GDM1 (cell line): Measurements from ENCODE around the gene CFAP57.

Source experiments
- DNase-seq: peaks from one replicate; lab custom pipeline; 2025; lab: John Stamatoyannopoulos, UW

The CFAP57 gene

DNA sequence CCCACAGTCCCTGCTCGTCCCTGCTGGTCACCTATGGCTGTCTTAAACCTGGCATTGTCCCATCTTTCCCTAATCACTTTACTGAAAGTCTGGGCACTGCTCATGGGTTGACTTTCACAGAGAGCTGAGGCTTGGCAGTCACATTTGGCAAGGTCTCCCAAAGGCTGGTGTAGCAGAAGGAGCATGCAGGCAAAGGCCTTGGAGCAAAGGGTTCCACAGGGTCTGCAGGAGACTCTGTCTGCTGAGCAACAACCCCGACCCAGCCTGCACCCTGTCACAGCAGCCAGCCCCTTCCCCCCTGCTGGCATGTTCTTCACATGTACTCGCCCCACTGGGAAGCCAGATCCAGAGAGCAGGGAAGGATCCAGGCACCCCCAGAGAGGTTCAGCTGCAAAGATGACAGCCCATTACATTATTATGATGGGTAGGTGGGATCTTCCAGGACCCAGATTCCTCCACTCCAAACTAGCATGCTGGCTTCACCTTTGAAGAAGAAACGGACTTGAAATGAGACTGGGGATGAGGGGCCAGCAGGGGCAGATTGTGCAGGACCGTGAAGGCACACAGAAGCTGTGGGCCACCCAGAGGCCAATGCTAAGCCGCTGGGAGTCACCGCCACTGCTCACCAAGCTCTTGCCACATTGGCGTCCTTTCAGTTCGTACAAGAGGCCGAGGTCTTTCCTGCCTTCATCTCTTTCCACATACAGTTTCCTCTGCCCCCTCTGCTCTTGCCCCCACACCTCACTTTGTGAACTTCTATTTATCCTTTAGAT is 83.5 kb downstream of the CFAP57 start:
- DNase-seq = no peak

DNA sequence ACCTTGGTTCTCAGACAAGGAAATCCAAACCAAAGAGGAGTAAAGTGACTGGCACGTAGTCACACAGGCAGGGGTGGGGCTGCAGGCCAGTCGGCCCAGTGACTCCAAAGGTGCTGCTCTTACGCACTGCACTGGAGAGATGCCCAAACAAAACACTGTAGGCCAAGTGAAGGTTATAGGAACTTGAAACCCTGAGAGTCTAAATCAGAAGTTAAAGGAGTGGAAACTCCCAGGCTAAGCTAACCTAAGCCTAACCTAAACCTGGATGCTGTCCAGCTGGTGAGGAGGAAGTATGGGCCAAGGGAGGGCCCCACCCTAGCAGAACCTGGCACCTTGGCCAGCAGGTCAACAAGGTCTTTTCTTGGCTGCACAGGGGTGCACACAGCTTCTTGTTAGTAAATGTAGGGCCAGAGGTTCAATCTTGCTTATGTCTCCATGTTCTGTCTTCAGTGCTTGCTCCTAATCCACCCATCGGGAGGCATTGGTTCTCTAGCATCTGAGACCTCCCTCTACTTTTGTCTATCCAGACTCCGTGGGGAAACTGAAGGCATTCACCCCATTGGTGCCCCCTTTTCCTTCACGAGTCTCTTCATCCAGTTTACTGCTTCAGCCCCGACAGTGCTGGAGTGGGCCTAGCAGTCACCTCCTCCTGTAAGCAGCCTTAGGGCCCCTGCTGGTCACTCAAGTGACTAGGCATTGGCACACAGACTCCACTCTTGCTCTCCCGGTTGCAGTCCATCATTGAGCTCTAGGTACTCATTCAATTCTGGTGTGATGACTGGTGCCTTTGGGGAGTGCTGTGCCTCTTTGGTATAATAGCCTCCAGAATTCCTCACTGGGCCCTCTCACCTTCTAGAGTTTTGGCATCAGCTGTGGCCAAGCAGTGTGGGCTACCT is 84.8 kb downstream of the CFAP57 start:
- no peak for DNase-seq

DNA sequence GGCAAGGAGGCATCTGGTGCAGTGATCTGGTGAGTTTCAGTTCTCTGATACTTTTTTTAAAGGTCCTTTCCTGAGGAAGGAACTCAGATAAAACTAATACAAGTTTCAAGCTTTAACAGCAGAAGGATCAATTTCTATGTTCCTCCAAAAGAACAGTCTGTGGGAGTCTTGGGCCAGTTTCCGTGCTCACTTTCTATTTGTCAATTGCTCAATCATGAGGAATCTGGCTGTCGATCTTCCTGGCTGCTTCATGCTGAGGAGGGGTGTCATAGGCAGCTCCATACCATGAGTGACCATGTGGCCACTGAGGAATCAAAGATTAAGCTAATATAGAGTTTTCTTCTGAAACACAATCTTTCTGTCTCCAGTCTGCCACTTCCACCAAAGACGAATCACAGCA is 86.2 kb downstream of the CFAP57 start:
- DNase-seq = no peak

DNA sequence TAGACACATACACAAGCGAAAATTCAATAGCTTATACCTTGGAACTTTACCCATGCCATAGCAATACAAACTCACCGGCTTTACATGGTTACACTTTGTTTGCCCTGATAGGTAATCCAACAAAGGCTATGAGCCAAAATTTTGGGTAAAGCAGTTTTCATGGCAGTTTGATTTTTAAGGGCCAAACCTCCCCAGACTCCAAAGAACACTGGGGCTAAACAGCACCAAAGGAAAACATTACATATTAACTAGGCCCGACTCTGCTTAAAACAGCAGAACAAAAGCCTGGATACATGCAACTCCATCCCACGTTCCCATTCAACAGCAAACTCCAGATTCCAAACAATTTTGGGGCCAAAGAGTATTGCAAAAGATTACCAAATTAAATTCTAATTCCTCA is 93.3 kb downstream of the CFAP57 start:
- DNase-seq = no peak

DNA sequence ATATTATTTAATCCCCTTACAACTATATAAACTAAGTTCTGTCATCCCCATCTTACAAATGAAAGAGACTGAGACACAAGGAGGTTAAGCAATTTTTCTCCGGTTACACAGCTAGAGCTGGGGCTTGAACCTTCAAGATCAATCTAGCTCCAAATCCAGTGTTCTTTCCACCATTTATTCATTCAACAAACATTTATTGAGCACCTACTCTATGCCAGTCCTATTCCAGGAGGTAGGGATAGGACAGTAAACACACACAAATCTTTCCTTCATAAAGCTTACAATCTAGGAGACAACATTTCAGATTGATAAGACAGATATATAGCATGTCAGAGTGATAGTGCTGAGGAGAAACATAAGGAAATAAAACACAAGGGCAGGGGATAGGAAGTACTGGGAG is 94.8 kb downstream of the CFAP57 start:
- no peak for DNase-seq

DNA sequence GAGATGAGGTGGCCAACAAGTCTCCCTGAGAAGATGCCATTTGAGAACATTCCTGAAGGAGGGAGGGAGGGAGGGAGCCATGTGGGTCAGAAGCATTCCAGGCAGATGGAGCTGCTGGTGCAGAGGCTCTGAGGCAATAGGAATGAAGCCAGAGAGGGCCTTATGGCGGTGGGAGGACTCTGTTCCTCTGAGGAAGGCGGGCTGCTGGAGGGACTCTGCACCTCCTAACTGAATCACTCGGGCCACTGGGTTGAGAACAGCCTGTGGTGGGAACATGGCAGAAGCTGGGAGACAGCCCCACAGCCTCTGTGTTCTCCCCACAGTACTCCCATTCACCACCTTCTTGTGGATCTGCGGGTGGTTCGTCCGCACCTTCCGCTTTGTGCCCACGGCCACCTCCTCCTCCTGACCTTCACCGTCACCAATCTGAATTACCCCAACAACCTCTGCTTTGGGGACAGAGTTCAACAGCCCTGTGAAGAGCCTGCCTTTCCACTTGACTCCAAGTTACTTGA is 95.2 kb downstream of the CFAP57 start:
- no peak for DNase-seq

DNA sequence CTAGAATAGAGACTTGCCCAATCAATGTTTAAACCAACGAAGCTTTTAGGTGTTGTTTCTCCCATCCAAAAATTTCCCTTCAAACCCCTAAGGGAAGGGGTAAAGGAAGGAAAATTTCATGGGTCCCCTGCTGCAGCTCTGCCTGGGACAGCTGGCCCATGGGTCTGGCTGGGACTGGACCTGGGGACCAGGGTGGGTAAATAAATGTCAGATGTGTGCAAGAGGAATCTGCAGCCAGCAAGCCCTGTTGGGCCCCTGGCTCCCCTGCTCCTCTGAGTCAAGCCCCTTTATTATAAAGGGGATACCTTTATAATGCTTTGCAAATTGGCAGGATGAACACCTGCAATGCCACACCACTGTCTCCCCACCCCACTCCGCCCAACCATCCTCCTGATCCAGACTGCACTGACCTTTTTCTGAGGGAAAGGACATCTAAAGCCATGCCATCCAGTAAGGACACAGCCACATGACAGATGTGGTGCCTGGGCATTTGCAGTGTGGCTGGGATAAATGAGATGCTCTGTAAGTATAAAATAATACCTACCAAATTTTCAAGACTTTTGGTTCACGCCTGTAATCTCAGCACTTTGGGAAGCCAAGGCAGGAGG is 95.8 kb downstream of the CFAP57 start:
- DNase-seq = no peak

DNA sequence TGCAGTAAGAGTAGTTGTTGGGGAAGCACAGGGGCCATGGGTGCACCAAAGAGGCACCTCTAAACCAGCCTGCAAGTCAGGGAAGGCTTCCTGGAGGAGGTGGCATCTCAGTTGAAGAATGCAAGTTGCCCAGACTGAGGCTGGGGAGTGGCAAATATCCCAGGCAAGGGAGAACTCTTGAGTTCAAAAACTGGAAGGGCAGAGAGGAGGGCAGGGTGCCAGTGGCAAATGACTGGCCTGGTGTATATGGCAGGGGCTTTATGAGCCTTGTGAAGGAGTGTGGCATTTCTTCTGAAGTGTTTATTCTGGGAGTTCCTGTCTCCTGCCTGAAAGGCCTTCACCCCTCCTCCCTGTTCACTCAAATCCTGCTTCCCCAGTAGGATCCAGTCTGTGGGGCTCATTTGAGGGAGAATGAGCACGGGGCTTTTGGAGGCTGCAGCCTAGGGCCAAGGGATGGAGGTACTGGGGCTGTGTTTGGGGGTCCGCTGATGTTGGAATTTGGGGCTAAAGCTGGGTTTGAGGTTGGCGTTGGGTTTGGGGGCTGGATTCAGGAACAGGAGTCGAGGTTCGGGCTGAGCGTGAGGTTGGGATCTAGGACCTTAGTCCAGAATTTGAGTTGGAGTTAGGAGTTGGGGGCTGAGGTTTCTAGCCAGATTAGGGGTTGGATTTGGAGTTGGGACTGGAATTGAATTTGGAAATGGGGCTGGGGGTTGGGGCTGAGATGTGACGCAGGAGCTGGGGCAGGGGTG is 97.7 kb downstream of the CFAP57 start, which contains the start of gene TMEM125:
Gene TMEM125, plus strand, starts transcription at position 357 of the 749 bp plus-strand sequence. CDS start 2,740 bp downstream, outside the sequence.
- no peak for DNase-seq

DNA sequence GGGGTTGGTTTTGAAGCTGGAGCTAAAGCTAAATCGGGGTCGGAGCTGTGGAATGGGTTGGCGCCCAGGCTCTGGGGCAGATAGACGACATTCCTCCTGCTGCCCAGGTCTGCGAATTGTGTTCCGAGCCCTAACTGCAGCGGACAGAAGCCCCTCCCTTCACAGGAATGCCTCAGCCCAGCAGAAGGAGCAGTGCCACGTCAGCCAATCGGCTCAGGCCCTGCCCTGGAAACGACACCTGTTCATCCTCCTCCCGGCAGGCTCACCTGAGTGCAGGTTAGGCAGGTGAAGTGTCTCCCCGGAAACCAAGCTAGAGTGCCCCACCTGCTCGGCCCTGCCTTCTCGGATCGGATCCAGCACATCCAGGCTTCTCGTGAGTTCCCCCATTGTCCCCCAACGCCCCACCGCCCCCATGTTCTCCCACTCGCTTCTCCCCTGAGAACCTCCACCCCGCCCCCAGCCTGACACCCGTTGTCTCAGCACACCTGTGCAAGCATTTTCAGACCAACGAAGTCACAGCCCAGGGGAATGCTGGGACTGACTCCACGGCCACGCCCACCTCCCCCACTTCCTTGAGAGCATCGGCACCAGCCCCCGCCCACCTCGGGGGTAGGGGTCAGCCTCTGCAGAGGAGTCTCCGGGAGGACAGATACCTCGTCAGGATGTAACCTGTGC is 98.4 kb downstream of the CFAP57 start:
- DNase-seq = no peak

DNA sequence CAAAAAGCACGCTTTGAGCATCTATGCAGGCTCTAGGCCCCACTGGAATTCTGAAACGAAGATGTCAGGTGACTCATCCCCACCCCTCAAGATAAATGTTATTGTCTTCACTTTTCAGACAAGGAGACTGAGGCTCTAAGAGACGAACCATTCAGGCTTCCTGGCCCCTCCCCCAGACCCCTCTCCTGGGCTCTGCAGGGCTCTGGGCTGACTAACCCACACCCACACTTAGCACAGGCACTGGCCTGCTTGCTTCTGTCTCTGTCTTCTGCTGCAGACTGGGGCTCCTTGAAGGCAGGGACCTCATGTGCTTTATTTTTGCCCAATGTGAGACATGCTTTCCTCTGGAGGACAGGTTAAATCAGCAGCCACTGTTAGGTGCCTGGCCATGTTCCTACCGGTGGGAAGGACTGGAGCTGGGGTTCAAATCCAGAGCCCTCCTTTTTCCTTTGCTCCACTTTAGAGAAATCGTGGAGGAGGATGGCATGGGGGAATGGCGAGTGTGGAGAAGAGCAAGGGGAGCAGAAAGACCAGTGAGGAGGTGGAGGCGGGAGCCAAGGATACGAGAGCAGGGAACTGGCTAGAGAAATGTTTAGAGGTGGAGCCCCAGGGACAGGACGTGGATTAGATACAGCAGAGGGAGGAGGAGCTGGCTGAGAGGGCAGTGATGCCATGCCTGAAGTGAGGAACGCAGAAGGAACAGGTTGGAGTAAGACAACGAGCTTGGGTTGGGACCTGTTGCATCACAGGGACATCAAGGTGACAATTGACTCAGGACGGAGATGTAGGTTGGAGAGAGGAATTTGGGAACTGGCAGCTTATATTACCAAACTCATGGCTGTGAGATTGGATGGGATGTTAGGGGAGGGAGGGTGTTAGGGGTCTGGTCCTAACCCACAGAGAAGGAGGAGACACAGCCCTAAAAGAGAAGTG is 99.3 kb downstream of the CFAP57 start:
- no peak for DNase-seq

DNA sequence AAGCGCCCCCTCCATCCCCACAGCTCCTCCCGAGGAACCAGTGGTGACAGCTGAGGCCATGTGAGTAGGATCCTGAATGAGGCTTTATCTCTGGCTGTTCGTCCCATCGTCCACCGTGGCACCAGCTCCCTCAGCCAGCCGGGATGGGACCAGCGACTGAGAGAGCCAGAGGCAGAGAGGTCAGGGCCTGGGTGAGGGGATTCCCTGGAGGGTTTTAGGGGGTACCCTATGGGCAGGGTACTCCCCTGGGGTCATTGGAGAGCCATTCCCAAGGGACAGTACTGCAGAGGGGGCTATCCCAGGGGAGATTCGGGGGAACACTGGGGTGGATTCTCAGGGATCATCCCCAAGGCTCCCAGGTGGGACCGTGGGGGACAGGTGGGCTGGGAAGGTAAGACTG is 100.0 kb downstream of the CFAP57 start:
- DNase-seq = no peak

DNA sequence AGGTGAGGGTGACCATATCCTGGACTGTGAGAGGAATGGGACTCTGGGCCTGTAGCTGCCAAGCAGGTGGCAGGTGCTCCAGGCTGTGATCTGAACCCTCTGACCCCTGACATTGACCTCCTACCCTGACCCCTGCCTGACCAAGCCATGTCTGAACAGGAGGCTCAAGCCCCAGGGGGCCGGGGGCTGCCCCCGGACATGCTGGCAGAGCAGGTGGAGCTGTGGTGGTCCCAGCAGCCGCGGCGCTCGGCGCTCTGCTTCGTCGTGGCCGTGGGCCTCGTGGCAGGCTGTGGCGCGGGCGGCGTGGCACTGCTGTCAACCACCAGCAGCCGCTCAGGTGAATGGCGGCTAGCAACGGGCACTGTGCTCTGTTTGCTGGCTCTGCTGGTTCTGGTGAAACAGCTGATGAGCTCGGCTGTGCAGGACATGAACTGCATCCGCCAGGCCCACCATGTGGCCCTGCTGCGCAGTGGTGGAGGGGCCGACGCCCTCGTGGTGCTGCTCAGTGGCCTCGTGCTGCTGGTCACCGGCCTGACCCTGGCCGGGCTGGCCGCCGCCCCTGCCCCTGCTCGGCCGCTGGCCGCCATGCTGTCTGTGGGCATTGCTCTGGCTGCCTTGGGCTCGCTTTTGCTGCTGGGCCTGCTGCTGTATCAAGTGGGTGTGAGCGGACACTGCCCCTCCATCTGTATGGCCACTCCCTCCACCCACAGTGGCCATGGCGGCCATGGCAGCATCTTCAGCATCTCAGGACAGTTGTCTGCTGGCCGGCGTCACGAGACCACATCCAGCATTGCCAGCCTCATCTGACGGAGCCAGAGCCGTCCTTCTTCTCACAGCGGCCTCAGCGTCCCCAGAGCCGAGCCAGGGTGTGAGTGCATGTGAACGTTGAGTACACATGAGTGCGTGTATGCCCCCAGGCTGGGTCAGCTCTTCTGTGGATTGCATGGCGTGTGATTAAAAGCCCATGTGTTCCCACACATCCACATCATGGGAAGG is 100.7 kb downstream of the CFAP57 start:
- DNase-seq = no peak

DNA sequence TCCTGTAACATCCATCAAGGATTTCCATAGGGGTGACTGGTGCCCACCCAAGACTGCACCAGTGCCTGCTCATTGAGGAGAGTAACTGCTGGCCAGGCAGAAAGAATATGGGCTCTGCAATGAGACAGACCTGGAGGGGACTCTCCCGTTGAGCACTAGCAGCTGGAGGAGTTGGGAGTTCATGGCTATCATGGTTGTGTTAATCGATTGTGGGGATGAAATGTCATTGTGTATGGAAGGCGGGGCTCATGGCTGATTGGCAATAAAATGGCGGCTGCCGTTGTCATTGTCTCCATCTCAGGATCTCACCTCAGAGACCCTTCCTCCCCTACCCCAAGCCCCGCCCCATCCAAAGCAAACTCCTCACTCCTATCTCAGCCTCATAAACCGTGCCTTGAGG is 101.6 kb downstream of the CFAP57 start:
- DNase-seq = no peak

DNA sequence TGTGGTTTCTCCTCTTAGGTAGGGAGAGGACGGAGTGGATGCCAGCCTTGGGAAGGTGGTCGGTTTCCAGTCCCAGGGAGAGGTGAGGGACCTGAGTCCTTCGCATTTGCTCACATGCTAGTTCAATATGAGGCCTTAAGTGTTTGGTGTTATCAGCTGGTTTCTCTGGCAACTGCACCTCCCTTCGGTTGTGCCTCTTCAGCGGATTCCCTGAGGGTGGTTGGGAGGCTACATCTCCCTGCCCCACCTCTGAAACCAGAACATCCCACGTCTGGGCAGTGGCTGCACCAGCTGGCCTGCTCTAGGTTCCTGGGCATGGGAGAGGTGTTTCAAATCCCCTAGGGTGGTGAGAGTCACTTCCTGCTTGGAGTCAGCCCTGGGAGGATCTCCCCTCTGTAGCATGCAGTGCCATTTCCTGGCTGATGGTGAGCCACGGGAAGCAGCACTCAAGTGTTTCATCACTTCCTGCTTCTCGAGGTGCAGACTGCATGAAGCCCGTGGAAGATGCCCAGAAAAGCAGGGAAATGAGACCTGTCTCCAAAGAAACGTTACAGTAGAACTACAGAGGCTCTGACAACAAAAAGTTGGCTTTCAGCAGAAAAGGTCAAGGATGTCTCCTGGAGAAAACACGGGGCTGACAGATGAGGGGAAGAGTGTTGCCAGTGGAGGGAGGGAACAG is 102.1 kb downstream of the CFAP57 start:
- DNase-seq = peak; percentile 59

DNA sequence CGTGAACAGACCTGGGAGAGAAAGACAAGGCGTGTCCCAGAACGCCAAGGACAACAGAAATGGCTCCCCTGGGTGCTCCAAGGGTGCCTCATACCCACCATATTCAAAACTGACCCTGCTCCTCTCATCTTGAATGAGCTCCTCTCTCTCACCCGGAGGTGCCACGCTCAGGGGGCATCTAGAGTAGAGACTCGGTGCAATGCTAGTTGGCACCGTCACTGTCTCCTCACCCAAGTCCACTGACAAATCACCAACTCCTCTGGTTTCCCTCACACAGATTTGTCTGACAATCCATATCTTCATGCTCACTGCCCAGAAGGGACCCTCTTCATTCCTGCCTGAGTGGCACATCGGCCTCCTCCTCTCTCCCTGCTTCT is 102.7 kb downstream of the CFAP57 start:
- no peak for DNase-seq

DNA sequence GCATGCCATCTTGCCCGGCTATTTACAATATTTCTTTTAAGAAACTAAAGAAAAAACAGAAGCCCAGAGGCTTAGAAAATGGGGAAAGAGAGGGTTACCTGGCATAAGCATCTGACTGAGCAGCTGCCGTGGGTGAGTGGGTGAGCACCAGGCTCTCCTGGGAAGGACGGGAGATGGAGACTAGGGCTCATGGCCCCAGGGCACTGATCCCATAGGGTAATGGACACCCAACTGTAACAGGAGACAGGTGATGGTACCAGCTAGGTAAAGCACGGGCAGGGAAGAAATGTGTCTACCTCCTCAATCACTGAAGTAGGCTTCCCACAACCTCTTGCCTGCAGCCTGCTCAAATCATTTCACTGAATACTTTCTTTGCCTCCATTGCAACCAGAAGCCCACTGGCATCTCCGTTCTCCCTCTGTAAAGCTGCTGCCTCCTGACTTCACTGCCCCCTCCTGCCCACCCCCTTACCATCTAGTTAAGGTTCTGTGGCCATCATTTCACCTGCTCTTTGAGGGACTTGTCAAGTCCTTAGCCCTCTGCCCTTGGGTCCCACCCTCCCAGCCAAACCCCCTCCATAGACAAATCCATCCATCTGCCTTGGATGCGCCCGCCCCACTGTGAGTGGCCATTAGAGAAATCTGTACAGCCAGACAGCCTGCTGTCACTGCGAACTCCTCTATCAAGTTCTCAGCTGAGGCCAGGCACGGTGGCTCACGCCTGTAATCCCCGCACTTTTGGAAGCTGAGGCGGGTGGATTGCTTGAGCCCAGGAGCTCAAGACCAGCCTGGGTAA is 103.9 kb downstream of the CFAP57 start:
- DNase-seq = no peak

DNA sequence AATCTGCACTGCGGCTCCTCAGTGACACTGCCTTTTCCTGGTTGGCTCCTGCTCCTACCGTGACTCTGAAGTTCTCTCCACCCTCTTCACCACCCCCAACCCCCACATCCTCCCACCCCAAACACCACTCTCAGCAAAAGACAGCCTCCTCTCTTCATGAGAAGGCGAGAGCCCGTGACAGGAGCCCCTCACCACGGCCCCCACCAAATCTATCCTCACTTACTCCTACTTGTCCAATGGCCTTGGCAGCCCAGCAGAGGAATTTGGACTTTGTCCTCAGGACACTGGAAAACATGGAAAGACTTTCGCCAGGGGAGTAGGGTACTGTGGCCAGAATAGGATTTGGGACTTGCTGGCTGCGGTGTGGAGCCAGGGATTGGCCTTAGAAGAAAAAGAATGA is 104.5 kb downstream of the CFAP57 start:
- no peak for DNase-seq
